WERI-Rb-1 (cell line): ENCODE results near the gene INTS1.
"Not testable (repeated sequence)": the region's sequence is repeated elsewhere in the genome, so short reads cannot be mapped to it uniquely, and the experiment has no call there.

Experiments used
- DNase-seq: peaks from one replicate; pipeline ENCODE4 v3.0.0-alpha.2; 2020
- H3K27ac ChIP-seq: fragments of 250-450 bp; sonication (Bioruptor Pico); 2 replicates; pipeline ENCODE4 v1.5.1; 2020; ENCODE audit warnings: mild to moderate bottlenecking, moderate library complexity
- H3K27me3 ChIP-seq: fragments of 250-450 bp; sonication (Bioruptor Pico); 2 replicates; pipeline ENCODE4 v1.5.1; 2021; ENCODE audit warnings: mild to moderate bottlenecking, low read depth, moderate library complexity; ENCODE audit not compliant: insufficient read depth, severe bottlenecking
- H3K36me3 ChIP-seq: fragments of 250-450 bp; sonication (Bioruptor Pico); 2 replicates; pipeline ENCODE4 v1.5.1; 2020; ENCODE audit warnings: mild to moderate bottlenecking, moderate library complexity
- H3K4me3 ChIP-seq: 2 replicates; pipeline ENCODE4 v1.5.1; 2011; ENCODE audit warnings: low read depth, mild to moderate bottlenecking, control low read depth, low read length
- H3K9me3 ChIP-seq: fragments of 250-450 bp; sonication (Bioruptor Pico); 2 replicates; pipeline ENCODE4 v1.5.1; 2021; ENCODE audit warnings: mild to moderate bottlenecking, moderate library complexity; ENCODE audit not compliant: severe bottlenecking
- TF ChIP-seq, protein P1 (sequence below): IDR thresholded peaks from 2 replicates; pipeline ENCODE4 v1.5.1; 2011; ENCODE audit warnings: low read depth, mild to moderate bottlenecking, control low read depth, inconsistent platforms, low read length

The INTS1 gene

DNA sequence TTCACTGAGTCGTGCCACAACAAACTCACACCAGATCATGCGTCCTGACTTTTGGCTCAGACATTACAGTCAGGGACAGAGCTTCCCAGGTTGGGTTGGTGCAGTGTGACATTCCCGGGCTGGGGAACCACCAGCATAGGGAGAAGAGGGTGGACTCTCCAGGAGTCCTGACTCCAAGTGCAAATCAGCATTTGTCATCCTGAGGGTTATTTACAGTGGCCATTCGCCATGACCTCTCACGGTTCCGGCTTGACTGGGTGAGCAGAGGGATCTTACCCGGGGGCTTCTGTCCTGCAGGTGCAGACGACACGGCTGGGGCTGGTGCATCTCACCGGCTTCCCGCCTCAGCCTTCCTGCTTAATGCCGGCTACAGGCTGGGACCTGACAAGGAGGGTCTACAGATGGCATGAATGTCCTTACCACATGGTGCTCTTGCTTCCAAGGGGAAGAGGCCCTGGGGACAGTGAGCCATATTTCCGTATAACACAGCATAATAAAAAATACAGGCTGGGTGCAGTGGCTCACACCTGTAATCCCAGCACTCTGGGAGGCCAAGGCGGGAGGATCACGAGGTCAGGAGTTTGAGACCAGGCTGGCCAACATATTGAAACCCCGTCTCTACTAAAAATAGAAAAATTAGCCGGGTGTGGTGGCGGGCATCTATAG is 12.5 kb upstream of the INTS1 start:
- DNase-seq, result no peak
- H3K9me3 ChIP-seq, result peaks cover 3% of the 10 kb centered on the region
- H3K27ac ChIP-seq, result no peak overlapping the region
- H3K36me3 ChIP-seq, result no peaks in the 10 kb centered on the region
- TF ChIP-seq, protein P1, sequence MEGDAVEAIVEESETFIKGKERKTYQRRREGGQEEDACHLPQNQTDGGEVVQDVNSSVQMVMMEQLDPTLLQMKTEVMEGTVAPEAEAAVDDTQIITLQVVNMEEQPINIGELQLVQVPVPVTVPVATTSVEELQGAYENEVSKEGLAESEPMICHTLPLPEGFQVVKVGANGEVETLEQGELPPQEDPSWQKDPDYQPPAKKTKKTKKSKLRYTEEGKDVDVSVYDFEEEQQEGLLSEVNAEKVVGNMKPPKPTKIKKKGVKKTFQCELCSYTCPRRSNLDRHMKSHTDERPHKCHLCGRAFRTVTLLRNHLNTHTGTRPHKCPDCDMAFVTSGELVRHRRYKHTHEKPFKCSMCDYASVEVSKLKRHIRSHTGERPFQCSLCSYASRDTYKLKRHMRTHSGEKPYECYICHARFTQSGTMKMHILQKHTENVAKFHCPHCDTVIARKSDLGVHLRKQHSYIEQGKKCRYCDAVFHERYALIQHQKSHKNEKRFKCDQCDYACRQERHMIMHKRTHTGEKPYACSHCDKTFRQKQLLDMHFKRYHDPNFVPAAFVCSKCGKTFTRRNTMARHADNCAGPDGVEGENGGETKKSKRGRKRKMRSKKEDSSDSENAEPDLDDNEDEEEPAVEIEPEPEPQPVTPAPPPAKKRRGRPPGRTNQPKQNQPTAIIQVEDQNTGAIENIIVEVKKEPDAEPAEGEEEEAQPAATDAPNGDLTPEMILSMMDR, result no peak
- H3K27me3 ChIP-seq, result no peaks in the 10 kb centered on the region
- H3K4me3 ChIP-seq, result no peak overlapping the region

DNA sequence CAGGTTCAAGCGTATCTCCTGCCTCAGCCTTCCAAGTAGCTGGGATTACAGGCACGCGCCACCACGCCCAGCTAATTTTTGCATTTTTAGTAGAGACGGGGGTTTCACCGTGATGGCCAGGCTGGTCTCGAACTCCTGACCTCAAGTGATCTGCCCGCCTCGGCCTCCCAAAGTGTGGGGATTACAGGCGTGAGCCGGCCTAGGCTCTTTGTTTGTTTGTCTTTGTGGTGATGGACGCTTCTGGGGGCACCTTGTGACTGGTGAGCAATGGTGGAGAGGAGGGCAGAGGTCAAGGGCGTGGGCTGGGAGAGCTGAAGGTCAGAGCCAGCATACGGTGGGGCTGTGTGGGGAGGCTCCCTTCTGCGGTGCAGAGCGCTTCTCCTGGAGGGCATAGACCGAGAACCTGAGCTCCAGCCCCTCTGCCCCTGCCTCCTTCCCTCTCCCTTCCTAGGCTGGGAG is 11.3 kb upstream of the INTS1 start:
- not testable (repeated sequence) for DNase-seq, H3K9me3 ChIP-seq, H3K4me3 ChIP-seq, H3K27ac ChIP-seq, H3K36me3 ChIP-seq, H3K27me3 ChIP-seq

DNA sequence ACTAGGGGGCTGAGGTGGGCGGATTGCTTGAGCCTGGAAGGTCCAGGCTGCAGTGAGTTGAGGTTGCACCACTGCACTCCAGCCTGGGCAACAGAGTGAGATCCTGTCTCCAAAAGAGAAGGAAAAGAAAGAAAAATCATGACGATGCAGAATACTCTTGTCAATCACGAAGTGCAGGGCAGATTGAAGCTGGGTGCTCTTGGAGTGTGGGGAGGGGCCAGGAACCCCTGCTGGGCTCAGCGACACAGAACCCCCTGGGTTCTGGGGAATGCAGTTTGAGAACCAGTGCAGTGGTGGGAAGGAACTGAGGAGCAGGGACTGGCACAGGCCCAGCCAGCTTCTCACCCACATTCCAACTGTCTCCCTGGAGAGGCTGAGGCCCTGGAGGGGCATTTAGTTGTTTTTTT is 10.8 kb upstream of the INTS1 start:
- no peak overlapping the region for H3K27ac ChIP-seq
- H3K27me3 ChIP-seq, result no peaks in the 10 kb centered on the region
- H3K9me3 ChIP-seq, result peaks cover 3% of the 10 kb centered on the region
- H3K36me3 ChIP-seq, result no peaks in the 10 kb centered on the region
- no peak overlapping the region for H3K4me3 ChIP-seq
- TF ChIP-seq, protein P1, result no peak
- no peak for DNase-seq

DNA sequence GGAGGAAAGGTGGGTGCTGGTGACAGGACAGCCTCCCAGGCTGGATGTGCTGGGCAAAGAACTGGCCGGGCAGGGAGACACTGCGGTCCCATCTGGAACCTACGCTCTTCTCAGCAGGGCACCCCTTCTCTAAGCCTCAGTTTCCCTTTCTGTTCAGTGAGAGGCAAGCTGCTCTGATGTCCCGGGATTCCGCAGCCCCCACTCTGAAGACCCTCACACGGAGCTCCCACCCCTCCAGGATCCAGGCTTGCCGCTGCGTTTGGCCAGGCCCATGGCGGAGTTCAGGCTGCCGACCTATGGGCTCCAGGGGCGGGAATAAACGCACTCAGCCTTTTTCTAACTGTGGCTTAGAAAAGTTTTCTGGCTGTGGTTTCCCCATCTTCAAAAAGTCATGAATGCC is 10.2 kb upstream of the INTS1 start:
- H3K36me3 ChIP-seq, result no peaks in the 10 kb centered on the region
- TF ChIP-seq, protein P1, result no peak
- no peaks in the 10 kb centered on the region for H3K27me3 ChIP-seq
- peaks cover 3% of the 10 kb centered on the region for H3K9me3 ChIP-seq
- no peak overlapping the region for H3K4me3 ChIP-seq
- H3K27ac ChIP-seq, result no peak overlapping the region
- no peak for DNase-seq

DNA sequence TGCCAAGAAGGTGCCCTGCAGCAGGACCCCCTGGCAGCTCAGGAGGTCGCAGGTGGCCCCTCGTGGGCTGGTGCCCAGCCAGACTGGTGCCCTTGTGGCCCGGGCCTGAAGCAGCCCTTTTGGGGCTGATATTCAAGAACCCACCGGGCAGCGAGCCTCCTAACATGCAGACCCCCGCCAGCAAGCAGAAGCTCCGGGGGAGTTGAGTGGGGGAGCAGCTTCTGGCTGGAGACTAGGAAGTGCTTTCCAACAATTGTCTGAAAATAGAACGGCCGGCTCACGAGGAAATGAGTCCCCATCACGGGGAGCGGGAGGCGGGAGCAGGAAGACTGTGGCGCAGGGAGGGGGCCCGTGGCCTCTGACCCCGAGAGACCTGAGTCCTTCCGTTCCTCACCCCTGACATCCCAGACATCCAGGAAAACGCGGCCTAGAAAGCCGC is 9.5 kb upstream of the INTS1 start:
- Histone ChIP-seq H3K36me3 (no peaks in the 10 kb centered on the region), H3K27ac (no peak overlapping the region), H3K27me3 (no peaks in the 10 kb centered on the region), H3K4me3 (no peak overlapping the region), H3K9me3 (peaks cover 4% of the 10 kb centered on the region)
- TF ChIP-seq, protein P1, result no peak
- DNase-seq, result no peak

DNA sequence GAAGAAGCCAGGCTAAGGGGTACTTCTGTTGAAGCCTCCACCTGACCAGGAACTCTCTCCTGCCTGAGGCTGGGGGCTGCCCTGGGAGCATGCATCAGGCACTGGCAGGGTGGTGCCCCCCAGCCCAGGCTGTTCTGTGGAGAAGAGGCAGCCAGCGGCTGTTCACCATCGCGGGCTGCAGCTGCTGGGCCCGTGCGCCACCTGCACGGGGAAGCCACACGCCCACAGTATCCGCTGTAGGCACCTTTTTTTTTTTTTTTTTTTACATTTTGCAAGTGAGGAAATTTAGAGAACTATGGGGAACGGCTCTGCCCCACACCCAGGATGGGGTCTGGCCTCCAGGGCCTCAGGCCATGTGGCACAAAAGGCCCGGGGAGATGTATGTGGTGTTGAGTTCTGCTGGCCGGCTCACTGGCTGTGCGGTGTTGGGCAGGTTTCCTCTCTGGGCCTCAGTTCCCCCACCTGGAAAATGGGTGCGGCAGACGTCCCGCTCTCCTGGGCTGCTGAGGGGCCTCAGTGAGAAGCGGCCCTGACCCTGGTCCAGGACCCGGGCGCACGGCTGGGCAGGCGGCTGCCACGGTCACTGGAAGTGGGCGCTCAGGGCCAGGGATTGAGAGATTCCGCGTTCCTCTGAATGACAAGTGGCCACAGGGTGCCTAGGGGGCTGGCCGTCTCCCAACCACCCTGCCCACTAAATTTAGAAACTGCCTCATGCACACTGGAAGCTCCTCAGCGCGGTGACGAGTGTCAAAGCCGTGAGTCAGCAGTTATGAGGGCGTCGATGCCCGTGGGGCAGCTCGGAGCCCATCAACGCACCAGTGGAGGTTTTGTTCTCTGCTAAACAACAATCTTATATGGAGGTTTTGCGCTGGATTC is 8.8 kb upstream of the INTS1 start:
- no peak for DNase-seq
- no peaks in the 10 kb centered on the region for H3K36me3 ChIP-seq
- H3K27me3 ChIP-seq, result no peaks in the 10 kb centered on the region
- H3K27ac ChIP-seq, result no peak overlapping the region
- TF ChIP-seq, protein P1, result no peak
- no peak overlapping the region for H3K4me3 ChIP-seq
- peaks cover 7% of the 10 kb centered on the region for H3K9me3 ChIP-seq
